Dendritic cell treated with granulocyte-macrophage colony-stimulating factor and Interleukin-4, amounts not matched to agents 40 ng/mL and 50 ng/mL, for 4 days (primary cell): ENCODE measurements around the gene NCAM1.

ENCODE experiments used
- H3K27ac Mint-ChIP-seq: one replicate; pipeline ENCODE4 v1.8.0; 2022; ENCODE audit warnings: mild to moderate bottlenecking, mixed read lengths
- H3K27me3 Mint-ChIP-seq: one replicate; pipeline ENCODE4 v1.8.0; 2022; ENCODE audit warnings: mild to moderate bottlenecking, mixed read lengths
- H3K36me3 Mint-ChIP-seq: one replicate; pipeline ENCODE4 v1.8.0; 2022; ENCODE audit warnings: low read depth, mixed read lengths
- H3K4me1 Mint-ChIP-seq: one replicate; pipeline ENCODE4 v1.8.0; 2022; ENCODE audit warnings: low read depth, mixed read lengths
- H3K4me3 Mint-ChIP-seq: one replicate; pipeline ENCODE4 v1.8.0; 2022; ENCODE audit warnings: mild to moderate bottlenecking, moderate library complexity, mixed read lengths
- H3K9me3 Mint-ChIP-seq: one replicate; pipeline ENCODE4 v1.8.0; 2022; ENCODE audit warnings: mixed read lengths
- intact Hi-C: fragments of 100-400 bp; cut with micrococcal nuclease; formaldehyde crosslinking; loops from one replicate; pipeline ENCODE4 v1.15.0; 2022

Gene NCAM1

GRCh38 chr11:113314389-113315301 lies 353.4 kb downstream of the NCAM1 start, which contains the start of gene TTC12:
TTC12 (plus strand) TSS chr11:113314583; CDS start chr11:113316258, 1,675 bp downstream.
- Mint-ChIP-seq H3K36me3 (peaks cover 10% of the 10 kb centered on the region), H3K4me1 (peaks cover 6% of the 10 kb centered on the region), H3K27ac (peak within 1 kb of the TSS; percentile 86), H3K9me3 (no peaks in the 10 kb centered on the region), H3K4me3 (peak within 1 kb of the TSS; percentile 84), H3K27me3 (no peaks in the 10 kb centered on the region)
- intact Hi-C loops = loop anchor here (5.0 to 10.0 kb wide), 5 partner anchors 63 to 1090 kb away; partner anchors contain the start of genes C11orf71, CLDN25, PTS and RBM7

- no peaks in the 10 kb centered on the region for H3K27me3 Mint-ChIP-seq
- no peak overlapping the region for H3K4me3 Mint-ChIP-seq
- peaks cover 10% of the 10 kb centered on the region for H3K36me3 Mint-ChIP-seq
- intact Hi-C loops = loop anchor here (10.0 kb wide), 2 partner anchors 459 to 1089 kb away; partner anchors contain the start of genes C11orf71, CLDN25, RBM7 and ZW10
- no peak overlapping the region for H3K27ac Mint-ChIP-seq
- no peaks in the 10 kb centered on the region for H3K9me3 Mint-ChIP-seq
- H3K4me1 Mint-ChIP-seq = peaks cover 6% of the 10 kb centered on the region
Measured at GRCh38 chr11:113315811-113316210, 354.6 kb downstream of the NCAM1 start.

GRCh38 chr11:113316256-113316655 lies 355.0 kb downstream of the NCAM1 start:
- Mint-ChIP-seq H3K4me3 (no peak overlapping the region), H3K36me3 (peaks cover 10% of the 10 kb centered on the region), H3K4me1 (peaks cover 6% of the 10 kb centered on the region), H3K27ac (no peak overlapping the region), H3K27me3 (no peaks in the 10 kb centered on the region), H3K9me3 (no peaks in the 10 kb centered on the region)
- intact Hi-C loops = loop anchor here (10.0 kb wide), 2 partner anchors 459 to 1089 kb away; partner anchors contain the start of genes C11orf71, CLDN25, RBM7 and ZW10

GRCh38 chr11:113317339-113317738 lies 356.1 kb downstream of the NCAM1 start:
- no peaks in the 10 kb centered on the region for H3K9me3 Mint-ChIP-seq
- H3K4me3 Mint-ChIP-seq = no peak overlapping the region
- intact Hi-C loops = loop anchor here (10.0 kb wide), 2 partner anchors 457 to 1087 kb away; partner anchors contain the start of genes C11orf71, CLDN25, RBM7 and ZW10
- H3K27ac Mint-ChIP-seq = no peak overlapping the region
- H3K27me3 Mint-ChIP-seq = no peaks in the 10 kb centered on the region
- H3K4me1 Mint-ChIP-seq = peaks cover 6% of the 10 kb centered on the region
- peaks cover 10% of the 10 kb centered on the region for H3K36me3 Mint-ChIP-seq

GRCh38 chr11:113319085-113319484 lies 357.9 kb downstream of the NCAM1 start:
- intact Hi-C loops = loop anchor here (10.0 kb wide), 2 partner anchors 456 to 1086 kb away; partner anchors contain the start of genes C11orf71, CLDN25, RBM7 and ZW10
- no peak overlapping the region for H3K4me3 Mint-ChIP-seq
- peaks cover 18% of the 10 kb centered on the region for H3K36me3 Mint-ChIP-seq
- no peaks in the 10 kb centered on the region for H3K9me3 Mint-ChIP-seq
- H3K4me1 Mint-ChIP-seq = peaks cover 1% of the 10 kb centered on the region
- H3K27me3 Mint-ChIP-seq = no peaks in the 10 kb centered on the region
- H3K27ac Mint-ChIP-seq = no peak overlapping the region

DNA sequence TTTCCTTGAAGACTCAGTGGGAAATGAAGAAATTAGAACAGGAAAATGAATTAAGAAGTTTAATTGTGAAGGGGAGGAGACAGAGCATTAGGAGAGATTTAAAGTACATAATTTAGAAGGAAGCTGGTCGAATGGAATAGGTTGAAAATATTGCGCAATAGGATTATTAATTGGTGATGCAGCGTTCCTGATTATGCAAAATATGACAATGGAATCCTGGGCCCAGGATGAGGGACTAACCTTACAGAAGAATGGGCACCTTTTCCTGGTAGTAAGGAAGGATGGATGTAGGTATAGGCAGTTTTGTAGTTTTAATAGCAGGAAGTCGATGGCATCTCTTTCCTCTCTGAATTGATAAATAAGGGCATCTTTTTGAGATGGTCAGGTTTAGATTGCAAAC lies 360.9 kb downstream of the NCAM1 start:
- Mint-ChIP-seq H3K27me3 (no peaks in the 10 kb centered on the region), H3K4me1 (no peaks in the 10 kb centered on the region), H3K27ac (no peak overlapping the region), H3K36me3 (peaks cover 31% of the 10 kb centered on the region), H3K4me3 (no peak overlapping the region), H3K9me3 (no peaks in the 10 kb centered on the region)
- intact Hi-C loops = no loop called here

GRCh38 chr11:113324250-113324649 lies 363.0 kb downstream of the NCAM1 start:
- H3K27me3 Mint-ChIP-seq = no peaks in the 10 kb centered on the region
- peaks cover 31% of the 10 kb centered on the region for H3K36me3 Mint-ChIP-seq
- H3K27ac Mint-ChIP-seq = no peak overlapping the region
- H3K9me3 Mint-ChIP-seq = no peaks in the 10 kb centered on the region
- intact Hi-C loops = no loop called here
- no peak overlapping the region for H3K4me3 Mint-ChIP-seq
- no peaks in the 10 kb centered on the region for H3K4me1 Mint-ChIP-seq
